ENCODE measurements around the gene N4BP2.
"Not testable (repeated sequence)": the region's sequence is repeated elsewhere in the genome, so short reads cannot be mapped to it uniquely, and the experiment has no call there.

Gene N4BP2

GRCh38 chr4:40093400-40093799 lies 36.8 kb downstream of the N4BP2 start:
- DNase-seq: not testable (repeated sequence)

GRCh38 chr4:40099010-40099409 lies 42.4 kb downstream of the N4BP2 start:
- DNase-seq: no peak

- not testable (repeated sequence) for DNase-seq
Measured at GRCh38 chr4:40107150-40107549, 50.5 kb downstream of the N4BP2 start.

- no peak for DNase-seq
Measured at GRCh38 chr4:40112027-40112792, 55.6 kb downstream of the N4BP2 start.

GRCh38 chr4:40114206-40114605 lies 57.6 kb downstream of the N4BP2 start:
- no peak for DNase-seq

GRCh38 chr4:40118861-40119260 lies 62.2 kb downstream of the N4BP2 start:
- no peak for DNase-seq

GRCh38 chr4:40119344-40119743 lies 62.7 kb downstream of the N4BP2 start:
- DNase-seq: no peak

GRCh38 chr4:40121515-40121914 lies 64.9 kb downstream of the N4BP2 start:
- DNase-seq: no peak

- no peak for DNase-seq
Measured at GRCh38 chr4:40122941-40123340, 66.3 kb downstream of the N4BP2 start.

GRCh38 chr4:40124690-40125089 lies 68.0 kb downstream of the N4BP2 start:
- DNase-seq: no peak

- no peak for DNase-seq
Measured at GRCh38 chr4:40130401-40131036, 73.9 kb downstream of the N4BP2 start.

- DNase-seq: no peak
Measured at GRCh38 chr4:40132816-40133215, 76.2 kb downstream of the N4BP2 start.

GRCh38 chr4:40134206-40134917 lies 77.7 kb downstream of the N4BP2 start:
- no peak for DNase-seq

GRCh38 chr4:40136202-40136601 lies 79.6 kb downstream of the N4BP2 start:
- DNase-seq: not testable (repeated sequence)

GRCh38 chr4:40140196-40140595 lies 83.5 kb downstream of the N4BP2 start:
- DNase-seq: no peak

GRCh38 chr4:40140597-40140996 lies 83.9 kb downstream of the N4BP2 start:
- not testable (repeated sequence) for DNase-seq

- DNase-seq: no peak
Measured at GRCh38 chr4:40143926-40144508, 87.4 kb downstream of the N4BP2 start.

- DNase-seq: no peak
Measured at GRCh38 chr4:40144716-40145115, 88.1 kb downstream of the N4BP2 start.

GRCh38 chr4:40147490-40147889 lies 90.8 kb downstream of the N4BP2 start:
- DNase-seq: not testable (repeated sequence)

- peak; percentile 72 for DNase-seq
Measured at GRCh38 chr4:40149960-40150385, 93.3 kb downstream of the N4BP2 start.

- DNase-seq: no peak
Measured at GRCh38 chr4:40150932-40151331, 94.3 kb downstream of the N4BP2 start.

GRCh38 chr4:40152637-40153036 lies 96.0 kb downstream of the N4BP2 start:
- DNase-seq: no peak

- DNase-seq: no peak
Measured at GRCh38 chr4:40157436-40157835, 100.8 kb downstream of the N4BP2 start.

Data from NCI-H1092 treated with DMSO at 0.1 percent for 48 hours (cell line).